ENCODE data around the gene INPP4A.

- TF ChIP-seq CTCF (IDR thresholded peaks at IDR 0.05) (no peak), POLR2A (IDR thresholded peaks at IDR 0.05) (no peak)
Measured at GRCh38 chr2:98476192-98476868, 31.7 kb downstream of the INPP4A start.
